AG10803 (cell line): Measurements from ENCODE around the gene MYT1.
"Not testable (repeated sequence)": the region's sequence is repeated elsewhere in the genome, so short reads cannot be mapped to it uniquely, and the experiment has no call there.

Experiments used
- DNase-seq: peaks from one replicate; pipeline ENCODE4 v3.0.0; 2010; ENCODE audit warnings: low read depth
- H3K4me3 ChIP-seq: 2 replicates; pipeline ENCODE4 v1.5.1; 2011; ENCODE audit warnings: mild to moderate bottlenecking, low read length, control low read depth
- TF ChIP-seq, protein P1 (sequence below): conservative IDR thresholded peaks from 2 replicates; pipeline ENCODE4 v1.5.1; 2011; ENCODE audit warnings: mild to moderate bottlenecking, low read length, control low read depth, inconsistent platforms

The MYT1 gene

DNA sequence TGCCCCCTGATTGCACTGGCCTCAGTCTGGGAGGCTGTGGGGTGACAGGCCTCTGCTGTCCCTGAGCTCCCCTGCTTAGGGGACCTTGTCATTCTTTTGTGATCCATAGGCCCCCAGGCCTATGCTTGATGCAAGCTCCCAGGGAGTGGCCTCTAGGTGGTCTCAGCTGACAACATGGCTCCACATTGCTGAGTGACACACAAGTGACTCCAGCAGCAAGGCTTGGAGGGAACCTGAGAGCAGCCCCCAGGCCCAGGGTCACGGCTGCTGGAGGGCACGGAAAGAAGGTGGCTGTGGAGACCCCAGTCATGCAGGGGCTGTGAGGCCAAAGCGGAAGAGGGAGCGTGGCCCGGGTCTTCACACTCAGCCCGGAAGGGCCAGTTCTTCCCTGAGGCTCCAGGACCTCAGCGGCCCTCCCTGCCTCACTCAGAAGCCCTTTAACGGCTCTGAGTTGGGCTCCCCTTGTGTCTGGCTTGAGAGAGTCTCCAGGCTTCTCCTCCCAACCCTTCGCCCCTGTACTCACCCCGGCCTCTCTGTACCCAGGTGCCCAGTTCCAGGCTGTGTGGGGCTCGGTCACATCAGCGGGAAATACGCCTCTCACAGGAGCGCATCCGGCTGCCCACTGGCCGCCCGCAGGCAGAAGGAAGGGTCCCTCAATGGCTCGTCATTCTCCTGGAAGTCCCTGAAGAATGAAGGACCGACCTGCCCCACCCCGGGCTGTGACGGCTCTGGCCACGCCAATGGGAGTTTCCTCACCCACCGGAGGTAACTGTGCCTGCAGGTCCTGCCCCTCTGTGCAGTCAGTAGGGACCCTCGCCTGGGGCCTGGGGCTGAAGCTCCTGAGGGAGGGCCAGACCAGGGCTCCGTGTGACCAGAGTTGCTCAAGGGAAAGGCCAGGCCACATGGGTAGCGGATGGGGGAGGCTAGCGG is 67.6 kb downstream of the MYT1 start:
- TF ChIP-seq, protein P1, sequence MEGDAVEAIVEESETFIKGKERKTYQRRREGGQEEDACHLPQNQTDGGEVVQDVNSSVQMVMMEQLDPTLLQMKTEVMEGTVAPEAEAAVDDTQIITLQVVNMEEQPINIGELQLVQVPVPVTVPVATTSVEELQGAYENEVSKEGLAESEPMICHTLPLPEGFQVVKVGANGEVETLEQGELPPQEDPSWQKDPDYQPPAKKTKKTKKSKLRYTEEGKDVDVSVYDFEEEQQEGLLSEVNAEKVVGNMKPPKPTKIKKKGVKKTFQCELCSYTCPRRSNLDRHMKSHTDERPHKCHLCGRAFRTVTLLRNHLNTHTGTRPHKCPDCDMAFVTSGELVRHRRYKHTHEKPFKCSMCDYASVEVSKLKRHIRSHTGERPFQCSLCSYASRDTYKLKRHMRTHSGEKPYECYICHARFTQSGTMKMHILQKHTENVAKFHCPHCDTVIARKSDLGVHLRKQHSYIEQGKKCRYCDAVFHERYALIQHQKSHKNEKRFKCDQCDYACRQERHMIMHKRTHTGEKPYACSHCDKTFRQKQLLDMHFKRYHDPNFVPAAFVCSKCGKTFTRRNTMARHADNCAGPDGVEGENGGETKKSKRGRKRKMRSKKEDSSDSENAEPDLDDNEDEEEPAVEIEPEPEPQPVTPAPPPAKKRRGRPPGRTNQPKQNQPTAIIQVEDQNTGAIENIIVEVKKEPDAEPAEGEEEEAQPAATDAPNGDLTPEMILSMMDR = no peak
- H3K4me3 ChIP-seq = no peak overlapping the region
- no peak for DNase-seq

DNA sequence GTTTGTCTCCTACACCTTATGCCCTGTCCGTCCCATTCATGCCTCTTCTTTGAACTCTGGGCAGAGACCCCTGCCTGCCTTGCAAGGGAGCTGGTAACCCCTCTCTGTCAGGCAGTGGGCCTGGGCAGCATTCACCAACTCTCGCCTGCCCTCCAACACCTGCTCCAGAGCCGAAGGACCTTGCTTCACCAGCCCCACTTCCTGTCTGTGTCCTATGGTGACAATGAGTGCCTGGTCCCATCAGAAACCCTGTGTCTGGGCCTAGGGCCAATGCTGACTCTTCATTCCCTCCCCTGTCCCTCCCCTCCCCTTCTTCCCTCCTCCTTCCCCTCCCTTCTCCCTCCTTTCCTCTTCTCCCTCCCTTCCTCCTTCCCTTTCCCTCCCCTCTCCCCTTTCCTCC is 68.5 kb downstream of the MYT1 start:
- TF ChIP-seq, protein P1 = no peak
- no peak for DNase-seq
- H3K4me3 ChIP-seq = no peak overlapping the region

DNA sequence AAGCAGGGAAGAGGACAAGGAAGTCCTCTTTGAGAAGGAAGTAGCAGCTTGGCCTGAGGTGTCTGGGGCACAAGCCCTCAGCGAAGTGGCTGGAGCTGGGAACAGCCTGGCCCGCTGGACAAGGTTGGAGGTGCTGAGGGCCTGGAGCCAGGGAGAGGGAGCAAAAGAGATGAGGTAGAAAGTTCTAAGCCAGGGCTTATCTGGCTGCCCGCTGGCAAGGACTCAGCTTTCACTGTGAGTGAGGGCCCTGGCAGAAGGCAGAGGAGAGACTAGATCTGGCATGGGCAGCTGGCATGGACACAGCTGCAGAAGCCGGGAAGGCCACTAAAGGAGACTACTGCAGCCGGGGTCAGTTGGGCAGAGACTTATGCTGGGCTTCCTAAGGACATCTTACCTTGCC is 69.5 kb downstream of the MYT1 start:
- H3K4me3 ChIP-seq = no peak overlapping the region
- TF ChIP-seq, protein P1 = no peak
- DNase-seq = no peak

DNA sequence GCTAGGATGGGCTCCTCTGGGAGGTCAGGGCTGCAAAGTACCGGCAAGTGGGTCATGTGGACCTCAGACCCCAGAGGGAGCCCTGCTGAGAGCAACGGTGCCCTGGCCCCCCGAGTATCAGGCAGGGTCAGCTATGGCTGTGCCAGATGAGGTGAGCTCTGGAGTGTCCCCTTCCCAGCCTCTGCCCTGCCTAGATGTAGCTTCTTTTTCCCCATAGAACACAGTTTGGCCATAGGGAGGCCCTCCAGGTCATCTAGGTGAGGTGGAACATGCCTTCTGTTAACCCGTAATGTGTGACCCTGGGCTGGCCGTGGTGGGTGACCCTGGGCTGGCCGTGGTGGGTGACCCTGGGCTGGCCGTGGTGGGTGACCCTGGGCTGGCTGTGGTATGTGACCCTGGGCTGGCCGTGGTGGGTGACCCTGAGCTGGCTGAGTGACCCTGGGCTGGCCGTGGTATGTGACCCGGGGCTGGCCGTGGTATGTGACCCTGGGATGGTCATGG is 70.1 kb downstream of the MYT1 start:
- TF ChIP-seq, protein P1 = no peak
- no peak for DNase-seq
- H3K4me3 ChIP-seq = no peak overlapping the region

DNA sequence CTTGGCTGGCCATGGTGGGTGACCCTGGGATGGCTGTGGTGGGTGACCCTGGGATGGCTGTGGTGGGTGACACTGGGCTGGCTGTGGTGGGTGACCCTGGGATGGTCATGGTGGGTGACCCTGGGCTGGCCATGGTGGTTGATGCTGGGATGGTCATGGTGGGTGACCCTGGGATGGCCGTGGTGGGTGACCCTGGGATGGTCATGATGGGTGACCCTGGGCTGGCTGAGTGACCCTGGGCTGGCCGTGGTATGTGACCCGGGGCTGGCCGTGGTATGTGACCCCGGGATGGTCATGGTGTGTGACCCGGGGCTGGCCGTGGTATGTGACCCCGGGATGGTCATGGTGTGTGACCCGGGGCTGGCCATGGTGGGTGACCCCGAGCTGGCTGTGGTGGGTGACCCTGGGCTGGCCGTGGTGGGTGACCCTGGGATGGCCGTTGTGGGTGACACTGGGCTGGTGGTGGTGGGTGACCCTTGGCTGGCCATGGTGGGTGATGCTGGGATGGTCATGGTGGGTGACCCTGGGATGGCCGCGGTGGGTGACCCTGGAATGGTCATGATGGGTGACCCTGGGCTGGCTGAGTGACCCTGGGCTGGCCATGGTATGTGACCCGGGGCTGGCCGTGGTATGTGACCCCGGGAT is 70.8 kb downstream of the MYT1 start:
- not testable (repeated sequence) for H3K4me3 ChIP-seq, DNase-seq

DNA sequence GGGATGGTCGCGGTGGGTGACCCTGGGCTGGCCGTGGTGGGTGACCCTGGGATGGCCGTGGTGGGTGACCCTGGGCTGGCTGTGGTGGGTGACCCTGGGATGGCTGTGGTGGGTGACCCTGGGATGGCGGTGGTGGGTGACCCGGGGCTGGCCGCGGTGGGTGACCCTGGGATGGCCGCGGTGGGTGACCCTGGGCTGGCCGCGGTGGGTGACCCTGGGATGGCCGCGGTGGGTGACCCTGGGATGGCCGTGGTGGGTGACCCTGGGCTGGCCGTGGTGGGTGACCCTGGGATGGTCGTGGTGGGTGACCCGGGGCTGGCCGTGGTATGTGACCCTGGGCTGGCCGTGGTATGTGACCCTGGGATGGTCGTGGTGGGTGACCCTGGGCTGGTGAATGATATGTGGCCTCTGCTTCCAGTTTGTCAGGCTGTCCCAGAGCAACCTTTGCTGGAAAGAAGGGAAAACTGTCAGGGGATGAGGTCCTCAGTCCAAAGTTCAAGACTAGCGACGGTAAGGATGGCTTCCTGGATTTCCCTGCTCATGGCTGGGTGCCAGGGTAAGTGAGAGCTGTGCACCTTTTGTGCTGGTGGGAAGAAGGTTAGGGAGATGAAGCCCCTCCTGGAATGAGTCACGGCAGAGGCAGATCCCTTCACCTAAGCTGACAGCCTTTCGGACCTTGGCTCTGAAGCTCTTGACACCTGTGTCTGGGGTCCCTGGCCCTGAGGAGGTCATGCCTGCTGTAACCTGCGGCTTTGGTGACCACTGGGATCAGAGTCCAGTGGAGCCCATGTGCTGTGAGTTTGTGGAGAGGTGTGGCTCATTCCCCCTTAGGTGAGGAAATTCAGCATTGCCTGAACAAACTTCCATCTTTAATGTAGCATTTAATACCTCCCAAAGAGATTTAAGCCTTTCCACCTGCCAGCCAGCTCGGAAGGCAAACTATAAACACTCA is 72.2 kb downstream of the MYT1 start:
- TF ChIP-seq, protein P1 = no peak
- DNase-seq = no peak
- no peak overlapping the region for H3K4me3 ChIP-seq

DNA sequence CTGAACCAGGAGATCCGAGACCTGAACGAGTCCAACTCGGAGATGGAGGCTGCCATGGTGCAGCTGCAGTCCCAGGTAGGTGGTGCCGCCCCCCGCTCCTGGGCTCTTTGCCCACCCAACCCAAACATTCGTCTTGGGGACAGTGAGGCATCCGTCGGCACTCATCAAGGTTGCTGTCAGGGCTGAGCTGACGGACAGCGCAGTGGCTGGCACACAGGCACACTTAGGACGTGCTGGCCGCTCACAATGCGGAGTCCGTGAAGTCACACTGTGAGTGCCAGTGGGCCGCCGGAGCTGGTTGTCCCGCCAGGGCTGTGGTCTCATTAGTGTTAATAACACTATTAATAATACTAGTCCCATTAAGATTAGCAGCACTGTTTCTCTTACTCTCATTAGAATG is 73.1 kb downstream of the MYT1 start:
- DNase-seq = no peak
- H3K4me3 ChIP-seq = no peak overlapping the region
- TF ChIP-seq, protein P1 = no peak
